Ascending aorta (tissue), 2 donors: ENCODE results near the gene PLA2G2C. TPM values are rescaled to one million over a fixed set of nuclear protein-coding genes. Genes with fewer than 3 reads are reported as not detected.

Experiments used
- DNase-seq, 2 donors: peaks; one replicate each; pipeline ENCODE4 v3.0.0-alpha.2; 2019; ENCODE audit warnings: low spot score in 2 of 2
- H3K27ac ChIP-seq, 2 donors: fragments of 200-600 bp; sonication (generic); one replicate each; pipeline ENCODE4 v1.5.1; 2016 to 2017; ENCODE audit warnings: mild to moderate bottlenecking in 1 of 2
- H3K27me3 ChIP-seq: fragments of 200-600 bp; sonication (generic); one replicate; pipeline ENCODE4 v1.5.1; 2017
- H3K36me3 ChIP-seq, 2 donors: fragments of 200-600 bp; sonication (generic); one replicate each; pipeline ENCODE4 v1.5.1; 2016
- H3K4me1 ChIP-seq, 2 donors: fragments of 200-600 bp; sonication (generic); one replicate each; pipeline ENCODE4 v1.5.1; 2016 to 2017; ENCODE audit warnings: mild to moderate bottlenecking in 1 of 2
- H3K4me3 ChIP-seq, 2 donors: fragments of 200-600 bp; sonication (generic); one replicate each; pipeline ENCODE4 v1.5.1; 2016 to 2017; ENCODE audit warnings: mild to moderate bottlenecking in 1 of 2
- H3K9me3 ChIP-seq, 2 donors: fragments of 200-600 bp; sonication (generic); one replicate each; pipeline ENCODE4 v1.5.1; 2016
- CTCF ChIP-seq, 3 experiments: fragments of 200-600 bp in 2 of 3; fragments of 450-650 bp in 1 of 3; sonication (generic) in 2 of 3; IDR thresholded peaks; one replicate each; pipeline ENCODE4 v1.5.1; 2016 to 2019; ENCODE audit warnings: antibody characterized with exemption in 3 of 3, mild to moderate bottlenecking in 1 of 3, moderate library complexity in 1 of 3
- intact Hi-C: fragments of 100-400 bp; cut with DNase I; formaldehyde crosslinking; loops from one replicate; pipeline ENCODE4 v1.15.1; 2023
- total RNA-seq: library from RNA; depleted of rRNA; stranded (reverse); fragments of >200 nt; gene quantifications from one replicate; pipeline ENCODE4 v1.1.0, GENCODE V29; 2016

PLA2G2C gene
- total RNA-seq, 1 donor from 2014 or later = not detected

- Histone ChIP-seq H3K27ac (no peak overlapping the region), H3K36me3 (no peaks in the 10 kb centered on the region), H3K9me3 (no peaks in the 10 kb centered on the region), H3K4me3 (no peak overlapping the region), H3K4me1 (no peaks in the 10 kb centered on the region), H3K27me3 (no peaks in the 10 kb centered on the region)
- intact Hi-C loops = no loop called here
- no peak for TF ChIP-seq CTCF (IDR thresholded peaks at IDR 0.05)
- no peak for DNase-seq
These were observed 61.8 kb downstream of the PLA2G2C start for GRCh38 chr1:20124456-20125057.

- H3K36me3 ChIP-seq = no peaks in the 10 kb centered on the region
- no peaks in the 10 kb centered on the region for H3K27me3 ChIP-seq
- no peak overlapping the region for H3K27ac ChIP-seq
- no peaks in the 10 kb centered on the region for H3K9me3 ChIP-seq
- intact Hi-C loops = no loop called here
- TF ChIP-seq CTCF (IDR thresholded peaks at IDR 0.05) = no peak
- H3K4me3 ChIP-seq = no peak overlapping the region
- H3K4me1 ChIP-seq = no peaks in the 10 kb centered on the region
- DNase-seq = no peak
These were observed 62.4 kb downstream of the PLA2G2C start for GRCh38 chr1:20123722-20124455.

- Histone ChIP-seq H3K27ac (no peak overlapping the region), H3K4me3 (no peak overlapping the region), H3K4me1 (no peaks in the 10 kb centered on the region), H3K36me3 (no peaks in the 10 kb centered on the region), H3K27me3 (no peaks in the 10 kb centered on the region), H3K9me3 (no peaks in the 10 kb centered on the region)
- intact Hi-C loops = no loop called here
- no peak for TF ChIP-seq CTCF (IDR thresholded peaks at IDR 0.05)
- DNase-seq = no peak
These were observed 65.5 kb downstream of the PLA2G2C start for GRCh38 chr1:20120796-20121195.

- H3K9me3 ChIP-seq = no peaks in the 10 kb centered on the region
- DNase-seq = no peak
- H3K36me3 ChIP-seq = no peaks in the 10 kb centered on the region
- TF ChIP-seq CTCF (IDR thresholded peaks at IDR 0.05) = no peak
- H3K4me1 ChIP-seq = no peaks in the 10 kb centered on the region
- H3K27ac ChIP-seq = no peak within 1 kb of the TSS
- no peak within 1 kb of the TSS for H3K4me3 ChIP-seq
- intact Hi-C loops = no loop called here
- H3K27me3 ChIP-seq = no peaks in the 10 kb centered on the region
These were observed 67.0 kb downstream of the PLA2G2C start, which contains the start of gene PLA2G2D for GRCh38 chr1:20119347-20119746. TSS of gene PLA2G2D (minus strand) at chr1:20119536. CDS start at chr1:20119498, 38 bp downstream.

- no peaks in the 10 kb centered on the region for H3K9me3 ChIP-seq
- H3K27me3 ChIP-seq = no peaks in the 10 kb centered on the region
- no peak overlapping the region for H3K4me3 ChIP-seq
- no peak for DNase-seq
- H3K27ac ChIP-seq = no peak overlapping the region
- H3K4me1 ChIP-seq = no peaks in the 10 kb centered on the region
- H3K36me3 ChIP-seq = no peaks in the 10 kb centered on the region
- TF ChIP-seq CTCF (IDR thresholded peaks at IDR 0.05) = no peak
- intact Hi-C loops = no loop called here
These were observed 69.1 kb downstream of the PLA2G2C start for GRCh38 chr1:20117236-20117635.
